Loucy (cell line): ENCODE data around the gene MGMT.

ENCODE experiments used
- H2AFZ ChIP-seq: fragments of 200-600 bp; sonication (generic); 2 replicates; pipeline ENCODE4 v1.6.0; 2016; ENCODE audit warnings: antibody characterized with exemption, mild to moderate bottlenecking, low read length, moderate library complexity
- H3F3A ChIP-seq: fragments of 200-600 bp; 2 replicates; pipeline ENCODE4 v1.6.0; 2016; ENCODE audit warnings: antibody characterized with exemption, low read depth, mild to moderate bottlenecking
- H3K27me3 ChIP-seq: fragments of 200-600 bp; sonication (generic); 2 replicates; pipeline ENCODE4 v1.6.1; 2014; ENCODE audit warnings: low read length, mild to moderate bottlenecking; ENCODE audit not compliant: insufficient read depth, poor library complexity, severe bottlenecking
- H3K36me3 ChIP-seq: fragments of 200-600 bp; sonication (generic); 2 replicates; pipeline ENCODE4 v1.6.1; 2016; ENCODE audit warnings: low read length; ENCODE audit not compliant: insufficient read depth
- H3K4me1 ChIP-seq: fragments of 200-600 bp; sonication (generic); 2 replicates; pipeline ENCODE4 v1.5.1; 2014; ENCODE audit warnings: low read length, mild to moderate bottlenecking; ENCODE audit not compliant: insufficient read depth, poor library complexity, severe bottlenecking
- H3K4me2 ChIP-seq: fragments of 200-600 bp; sonication (generic); 2 replicates; pipeline ENCODE4 v1.6.0; 2014; ENCODE audit warnings: antibody characterized with exemption, low read length, low read depth, mild to moderate bottlenecking; ENCODE audit not compliant: poor library complexity, severe bottlenecking
- H3K4me3 ChIP-seq: fragments of 200-600 bp; sonication (generic); 2 replicates; pipeline ENCODE4 v1.5.1; 2014; ENCODE audit warnings: low read length, mild to moderate bottlenecking, mixed read lengths; ENCODE audit not compliant: poor library complexity, severe bottlenecking
- H3K79me2 ChIP-seq: fragments of 200-600 bp; sonication (generic); 2 replicates; pipeline ENCODE4 v1.6.1; 2014; ENCODE audit warnings: low read length; ENCODE audit not compliant: insufficient read depth
- H3K9ac ChIP-seq: fragments of 200-600 bp; sonication (generic); 2 replicates; pipeline ENCODE4 v1.6.0; 2014; ENCODE audit warnings: mild to moderate bottlenecking, low read depth, low read length, moderate library complexity; ENCODE audit not compliant: poor library complexity, severe bottlenecking
- H3K9me2 ChIP-seq: fragments of 200-600 bp; sonication (generic); replicated peaks from 2 replicates; pipeline ENCODE4 v1.6.1; 2016; ENCODE audit warnings: low read depth, low read length, mixed read lengths
- H3K9me3 ChIP-seq: fragments of 200-600 bp; sonication (generic); 2 replicates; pipeline ENCODE4 v1.6.1; 2014; ENCODE audit warnings: mild to moderate bottlenecking, antibody characterized with exemption, low read length, low read depth; ENCODE audit not compliant: insufficient read depth
- H4K20me1 ChIP-seq: fragments of 200-600 bp; sonication (generic); 2 replicates; pipeline ENCODE4 v1.6.0; 2014; ENCODE audit warnings: antibody characterized with exemption, low read length, mild to moderate bottlenecking; ENCODE audit not compliant: insufficient read depth, poor library complexity, severe bottlenecking
- CTCF ChIP-seq: fragments of 200-600 bp; sonication (generic); conservative IDR thresholded peaks from 2 replicates; pipeline ENCODE4 v1.5.1; 2014; ENCODE audit warnings: mild to moderate bottlenecking, antibody characterized with exemption, low read length
- EZH2phosphoT487 ChIP-seq: fragments of 200-600 bp; IDR thresholded peaks from 2 replicates; pipeline ENCODE4 v1.6.1; 2018; ENCODE audit warnings: antibody characterized with exemption, mild to moderate bottlenecking, moderate library complexity, borderline replicate concordance

MGMT gene

GRCh38 chr10:129670124-129670523 lies 203.1 kb downstream of the MGMT start:
- TF ChIP-seq EZH2phosphoT487: no peak
- Histone ChIP-seq H3K9me3 (peaks cover 12% of the 10 kb centered on the region; the same call in 1 of the 2 replicates), H3F3A (no peaks in the 10 kb centered on the region), H3K9ac (no peak overlapping the region), H3K9me2 (no peaks in the 10 kb centered on the region), H2AFZ (no peak overlapping the region), H3K27me3 (no peaks in the 10 kb centered on the region), H3K4me1 (peaks cover 8% of the 10 kb centered on the region), H3K4me3 (no peak overlapping the region), H3K4me2 (no peak overlapping the region), H3K79me2 (no peaks in the 10 kb centered on the region), H3K36me3 (no peaks in the 10 kb centered on the region), H4K20me1 (no peaks in the 10 kb centered on the region)

- Histone ChIP-seq H3F3A (no peaks in the 10 kb centered on the region), H3K4me3 (no peak overlapping the region), H3K27me3 (no peaks in the 10 kb centered on the region), H2AFZ (no peak overlapping the region), H4K20me1 (no peaks in the 10 kb centered on the region), H3K9me3 (peaks cover 12% of the 10 kb centered on the region; the same call in 1 of the 2 replicates), H3K36me3 (no peaks in the 10 kb centered on the region), H3K4me1 (peaks cover 8% of the 10 kb centered on the region), H3K79me2 (no peaks in the 10 kb centered on the region), H3K9ac (no peak overlapping the region), H3K9me2 (no peaks in the 10 kb centered on the region), H3K4me2 (no peak overlapping the region)
- TF ChIP-seq CTCF: no peak
- no peak for TF ChIP-seq EZH2phosphoT487
These were observed 206.3 kb downstream of the MGMT start for GRCh38 chr10:129673292-129673691.

- Histone ChIP-seq H3K27me3 (no peaks in the 10 kb centered on the region), H2AFZ (no peak overlapping the region), H4K20me1 (no peaks in the 10 kb centered on the region), H3K9me2 (no peaks in the 10 kb centered on the region), H3K9ac (no peak overlapping the region), H3F3A (no peaks in the 10 kb centered on the region), H3K4me3 (no peak overlapping the region), H3K36me3 (no peaks in the 10 kb centered on the region), H3K9me3 (peaks cover 4% of the 10 kb centered on the region; the same call in 1 of the 2 replicates), H3K4me1 (peaks cover 8% of the 10 kb centered on the region), H3K4me2 (no peak overlapping the region), H3K79me2 (no peaks in the 10 kb centered on the region)
- TF ChIP-seq CTCF: no peak
- no peak for TF ChIP-seq EZH2phosphoT487
These were observed 208.2 kb downstream of the MGMT start for GRCh38 chr10:129675027-129675769.

GRCh38 chr10:129676014-129676413 lies 209.0 kb downstream of the MGMT start:
- no peak overlapping the region for H2AFZ ChIP-seq
- peaks cover 8% of the 10 kb centered on the region for H3K4me1 ChIP-seq
- no peaks in the 10 kb centered on the region for H3K9me3 ChIP-seq
- no peaks in the 10 kb centered on the region for H3K27me3 ChIP-seq
- H3K4me3 ChIP-seq: no peak overlapping the region
- TF ChIP-seq EZH2phosphoT487 (no peak), CTCF (no peak)
- no peak overlapping the region for H3K4me2 ChIP-seq
- no peaks in the 10 kb centered on the region for H3F3A ChIP-seq
- H3K9ac ChIP-seq: no peak overlapping the region
- no peaks in the 10 kb centered on the region for H3K36me3 ChIP-seq
- H3K79me2 ChIP-seq: no peaks in the 10 kb centered on the region
- no peaks in the 10 kb centered on the region for H3K9me2 ChIP-seq
- H4K20me1 ChIP-seq: no peaks in the 10 kb centered on the region
